Neural progenitor cell (in vitro differentiated cells): ENCODE data around the gene VWA5B1. TPM values are rescaled to one million over a fixed set of nuclear protein-coding genes. Genes with fewer than 3 reads are reported as not detected.

ENCODE experiments used
- DNase-seq: peaks from one replicate; pipeline ENCODE4 v3.0.0-alpha.2; 2016; ENCODE audit warnings: low spot score
- H2AFZ ChIP-seq: fragments of 200-600 bp; sonication (generic); replicated peaks from 2 replicates; pipeline ENCODE4 v1.6.1; 2016; ENCODE audit warnings: antibody characterized with exemption
- H3F3A ChIP-seq: fragments of 200-600 bp; sonication (generic); 2 replicates; pipeline ENCODE4 v1.6.1; 2016; ENCODE audit warnings: antibody characterized with exemption, low read depth
- H3K27ac ChIP-seq: fragments of 200-600 bp; sonication (generic); 2 replicates; pipeline ENCODE4 v1.5.1; 2016; ENCODE audit warnings: mild to moderate bottlenecking
- H3K27me3 ChIP-seq: fragments of 200-600 bp; sonication (generic); 2 replicates; pipeline ENCODE4 v1.6.1; 2016; ENCODE audit warnings: mild to moderate bottlenecking, moderate library complexity
- H3K36me3 ChIP-seq: fragments of 200-600 bp; sonication (generic); 2 replicates; pipeline ENCODE4 v1.5.1; 2016
- H3K4me1 ChIP-seq: fragments of 200-600 bp; sonication (generic); 2 replicates; pipeline ENCODE4 v1.6.1; 2016; ENCODE audit warnings: mixed run types
- H3K4me2 ChIP-seq: fragments of 200-600 bp; sonication (generic); 2 replicates; pipeline ENCODE4 v1.6.1; 2016
- H3K4me3 ChIP-seq: fragments of 200-600 bp; sonication (generic); 2 replicates; pipeline ENCODE4 v1.5.1; 2016
- H3K79me2 ChIP-seq: fragments of 200-600 bp; sonication (generic); 2 replicates; pipeline ENCODE4 v1.6.1; 2016; ENCODE audit warnings: low read depth
- H3K9ac ChIP-seq: fragments of 200-600 bp; sonication (generic); 2 replicates; pipeline ENCODE4 v1.6.1; 2016
- H3K9me3 ChIP-seq: fragments of 200-600 bp; sonication (generic); 2 replicates; pipeline ENCODE4 v1.5.1; 2016; ENCODE audit warnings: low read depth
- H4K20me1 ChIP-seq: fragments of 200-600 bp; sonication (generic); 2 replicates; pipeline ENCODE4 v1.6.1; 2016; ENCODE audit warnings: low read depth
- H3K27ac Mint-ChIP-seq: 3 replicates; pipeline ENCODE4 v1.8.0; 2021; ENCODE audit warnings: mixed read lengths
- H3K27me3 Mint-ChIP-seq: 2 replicates; pipeline ENCODE4 v1.8.0; 2022; ENCODE audit warnings: low read depth, mild to moderate bottlenecking, inconsistent platforms, moderate library complexity, mixed read lengths; ENCODE audit not compliant: insufficient read depth
- H3K36me3 Mint-ChIP-seq: 3 replicates; pipeline ENCODE4 v1.8.0; 2021; ENCODE audit warnings: mixed read lengths
- H3K4me1 Mint-ChIP-seq: 3 replicates; pipeline ENCODE4 v1.8.0; 2021; ENCODE audit warnings: mixed read lengths
- H3K4me3 Mint-ChIP-seq: 3 replicates; pipeline ENCODE4 v1.8.0; 2021; ENCODE audit warnings: mild to moderate bottlenecking, moderate library complexity, mixed read lengths
- H3K9me3 Mint-ChIP-seq: 3 replicates; pipeline ENCODE4 v1.8.0; 2020; ENCODE audit warnings: mixed read lengths
- CTCF ChIP-seq: fragments of 200-600 bp; sonication (generic); IDR thresholded peaks from 2 replicates; pipeline ENCODE4 v1.5.1; 2017; ENCODE audit warnings: antibody characterized with exemption, mild to moderate bottlenecking
- EZH2 ChIP-seq: fragments of 200-600 bp; sonication (generic); IDR thresholded peaks from 2 replicates; pipeline ENCODE4 v1.6.1; 2017; ENCODE audit warnings: antibody characterized with exemption, mild to moderate bottlenecking, moderate library complexity
- EZH2phosphoT487 ChIP-seq: fragments of 200-600 bp; sonication (generic); IDR thresholded peaks from 2 replicates; pipeline ENCODE4 v1.6.1; 2017; ENCODE audit warnings: antibody characterized with exemption
- total RNA-seq: library from RNA; depleted of rRNA; stranded (reverse); fragments of >200 nt; gene quantifications from 2 replicates; pipeline ENCODE4 v1.2.3, GENCODE V29; 2015; ENCODE audit warnings: low replicate concordance

Gene VWA5B1
- total RNA-seq, 1 donor from 2014 or later: not detected

GRCh38 chr1:20400341-20401177 is 109.9 kb downstream of the VWA5B1 start:
- H3K79me2 ChIP-seq: no peaks in the 10 kb centered on the region
- Mint-ChIP-seq H3K27ac (no peak overlapping the region), H3K9me3 (no peaks in the 10 kb centered on the region), H3K27me3 (peaks cover 10% of the 10 kb centered on the region), H3K4me1 (peaks cover 14% of the 10 kb centered on the region), H3K4me3 (no peak overlapping the region), H3K36me3 (no peaks in the 10 kb centered on the region)
- no peak overlapping the region for H3K27ac ChIP-seq
- H3K4me1 ChIP-seq: peaks cover 13% of the 10 kb centered on the region
- peak overlapping the region; percentile 18 for H3K4me2 ChIP-seq
- no peak overlapping the region for H3K9ac ChIP-seq
- no peak overlapping the region for H3K4me3 ChIP-seq
- no peaks in the 10 kb centered on the region for H3F3A ChIP-seq
- H3K36me3 ChIP-seq: no peaks in the 10 kb centered on the region
- H4K20me1 ChIP-seq: no peaks in the 10 kb centered on the region
- peak overlapping the region; percentile 77 for H2AFZ ChIP-seq
- no peak for TF ChIP-seq EZH2phosphoT487
- TF ChIP-seq CTCF: no peak
- TF ChIP-seq EZH2: no peak
- no peaks in the 10 kb centered on the region for H3K9me3 ChIP-seq
- DNase-seq: peak; percentile 11
- peaks cover 80% of the 10 kb centered on the region for H3K27me3 ChIP-seq

GRCh38 chr1:20401405-20402010 is 110.8 kb downstream of the VWA5B1 start:
- Mint-ChIP-seq H3K27me3 (peaks cover 11% of the 10 kb centered on the region), H3K4me3 (no peak overlapping the region)

GRCh38 chr1:20402585-20403422 is 112.1 kb downstream of the VWA5B1 start:
- Mint-ChIP-seq H3K27ac (no peak overlapping the region), H3K4me3 (no peak overlapping the region), H3K9me3 (no peaks in the 10 kb centered on the region), H3K27me3 (peaks cover 11% of the 10 kb centered on the region), H3K4me1 (peaks cover 21% of the 10 kb centered on the region), H3K36me3 (no peaks in the 10 kb centered on the region)
- Histone ChIP-seq H3K27me3 (peaks cover 99% of the 10 kb centered on the region), H3K4me1 (peaks cover 24% of the 10 kb centered on the region), H3K4me3 (no peak overlapping the region), H3F3A (peaks cover 7% of the 10 kb centered on the region), H3K9me3 (no peaks in the 10 kb centered on the region), H3K27ac (no peak overlapping the region), H3K9ac (no peak overlapping the region), H3K79me2 (no peaks in the 10 kb centered on the region), H3K4me2 (no peak overlapping the region), H2AFZ (no peak overlapping the region), H4K20me1 (no peaks in the 10 kb centered on the region), H3K36me3 (no peaks in the 10 kb centered on the region)
- TF ChIP-seq CTCF: no peak
- TF ChIP-seq EZH2: no peak
- no peak for TF ChIP-seq EZH2phosphoT487
- DNase-seq: no peak

More at GRCh38 chr1:20401405-20402010, 110.8 kb downstream of the VWA5B1 start:
- Histone ChIP-seq H3K36me3 (no peaks in the 10 kb centered on the region), H3K27me3 (peaks cover 86% of the 10 kb centered on the region), H2AFZ (no peak overlapping the region), H3K9me3 (no peaks in the 10 kb centered on the region), H3K79me2 (no peaks in the 10 kb centered on the region), H3K4me1 (peaks cover 22% of the 10 kb centered on the region), H3K9ac (no peak overlapping the region), H3K4me3 (no peak overlapping the region), H3K27ac (no peak overlapping the region), H3K4me2 (no peak overlapping the region), H4K20me1 (no peaks in the 10 kb centered on the region), H3F3A (peaks cover 5% of the 10 kb centered on the region)
- Mint-ChIP-seq H3K27ac (no peak overlapping the region), H3K36me3 (no peaks in the 10 kb centered on the region), H3K9me3 (no peaks in the 10 kb centered on the region), H3K4me1 (peaks cover 21% of the 10 kb centered on the region)
- no peak for DNase-seq
- no peak for TF ChIP-seq EZH2
- TF ChIP-seq CTCF: no peak
- TF ChIP-seq EZH2phosphoT487: no peak
